DMS53 (cell line): ENCODE results near the gene CACNA1G.
A peak's percentile ranks its signal among the peaks of the same experiment; 100 is the strongest.

Experiments used
- DNase-seq: peaks from one replicate; lab custom pipeline; 2025; lab: John Stamatoyannopoulos, UW

The CACNA1G gene

GRCh38 chr17:50548831-50549230 lies 11.7 kb upstream of the CACNA1G start:
- no peak for DNase-seq

GRCh38 chr17:50549256-50549941 lies 11.1 kb upstream of the CACNA1G start:
- DNase-seq = no peak

GRCh38 chr17:50549969-50550368 lies 10.5 kb upstream of the CACNA1G start:
- no peak for DNase-seq

GRCh38 chr17:50550661-50551432 lies 9.7 kb upstream of the CACNA1G start:
- DNase-seq = peak; percentile 96

- DNase-seq = no peak
Measured at GRCh38 chr17:50551433-50551815, 9.1 kb upstream of the CACNA1G start.

- no peak for DNase-seq
Measured at GRCh38 chr17:50551884-50552283, 8.6 kb upstream of the CACNA1G start.

- no peak for DNase-seq
Measured at GRCh38 chr17:50554201-50554600, 6.3 kb upstream of the CACNA1G start.

GRCh38 chr17:50556803-50557202 lies 3.7 kb upstream of the CACNA1G start:
- DNase-seq = peak; percentile 74

GRCh38 chr17:50557630-50558029 lies 2.9 kb upstream of the CACNA1G start:
- DNase-seq = no peak

GRCh38 chr17:50558091-50558490 lies 2.4 kb upstream of the CACNA1G start:
- DNase-seq = peak; percentile 43

- DNase-seq = no peak
Measured at GRCh38 chr17:50558581-50558940, 2.0 kb upstream of the CACNA1G start.

GRCh38 chr17:50558941-50559614 lies 1.4 kb upstream of the CACNA1G start:
- DNase-seq = peak; percentile 48

GRCh38 chr17:50559674-50560184 lies 786 bp upstream of the CACNA1G start:
- DNase-seq = peak; percentile 86

GRCh38 chr17:50560931-50561745 lies 623 bp downstream of the CACNA1G start:
- DNase-seq = peak; percentile 63

- peak; percentile 56 for DNase-seq
Measured at GRCh38 chr17:50561746-50562141, 1.2 kb downstream of the CACNA1G start.

GRCh38 chr17:50562242-50563091 lies 2.0 kb downstream of the CACNA1G start:
- no peak for DNase-seq

- peak; percentile 38 for DNase-seq
Measured at GRCh38 chr17:50563092-50563511, 2.6 kb downstream of the CACNA1G start.

- peak; percentile 53 for DNase-seq
Measured at GRCh38 chr17:50564916-50565315, 4.4 kb downstream of the CACNA1G start.

GRCh38 chr17:50565402-50566350 lies 5.2 kb downstream of the CACNA1G start:
- DNase-seq = peak; percentile 94

GRCh38 chr17:50566886-50567285 lies 6.4 kb downstream of the CACNA1G start:
- no peak for DNase-seq
